Measurements from ENCODE around the gene PPM1F. TPM values are rescaled to one million over a fixed set of nuclear protein-coding genes. Genes with fewer than 3 reads are reported as not detected.

Gene PPM1F
- total and polyA plus RNA-seq, 4 donors, result 1.8 to 15.5 (median 8.9) TPM

- no peak overlapping the region for H3K9ac ChIP-seq (ENCODE audit: low read depth in 1 of 2, low read length in 2 of 2)
- peaks cover 0 to 4% (median 0%) of the 10 kb centered on the region in 4 donors for H3K36me3 ChIP-seq (ENCODE audit: control insufficient read depth in 4 of 4, insufficient read depth in 3 of 4, low read depth in 1 of 4, low read length in 3 of 4)
- H3K4me3 ChIP-seq (ENCODE audit: low read depth in 1 of 3, low read length in 3 of 3), result no peak overlapping the region
- WGBS, result 87% methylated on average over 7 of the region's 7 CpGs
- no peak for DNase-seq (ENCODE audit: low spot score)
- H3K9me3 ChIP-seq (ENCODE audit: control insufficient read depth in 4 of 4, low read length in 3 of 4), result no peaks in the 10 kb centered on the region
- no peak for TF ChIP-seq RXRA (IDR thresholded peaks at IDR 0.05)
- no peak for TF ChIP-seq EGR1 (IDR thresholded peaks at IDR 0.05; ENCODE audit: low read depth in 2 of 2)
- no peak for TF ChIP-seq SP1 (IDR thresholded peaks at IDR 0.05)
- TF ChIP-seq ZBTB33 (IDR thresholded peaks at IDR 0.05), result no peak
- no peak for TF ChIP-seq CTCF (IDR thresholded peaks at IDR 0.05; ENCODE audit: low read depth, low read length, missing input control)
- H3K27me3 ChIP-seq (ENCODE audit: control insufficient read depth in 4 of 4, insufficient read depth in 4 of 4, low read length in 3 of 4), result no peaks in the 10 kb centered on the region
- no peak overlapping the region for H3K27ac ChIP-seq (ENCODE audit: low read depth in 1 of 2, low read length in 2 of 2)
- peaks cover 1 to 19% (median 12%) of the 10 kb centered on the region in 4 donors for H3K4me1 ChIP-seq (ENCODE audit: control insufficient read depth in 4 of 4, insufficient read depth in 4 of 4, low read length in 3 of 4)
These were observed 27.9 kb upstream of the PPM1F start for GRCh38 chr22:21980547-21980946.

GRCh38 chr22:21978564-21979386, 26.1 kb upstream of the PPM1F start:
- peaks cover 2 to 21% (median 11%) of the 10 kb centered on the region in 4 donors for H3K36me3 ChIP-seq (ENCODE audit: control insufficient read depth in 4 of 4, insufficient read depth in 3 of 4, low read depth in 1 of 4, low read length in 3 of 4)
- H3K27me3 ChIP-seq (ENCODE audit: control insufficient read depth in 4 of 4, insufficient read depth in 4 of 4, low read length in 3 of 4), result no peaks in the 10 kb centered on the region
- DNase-seq (ENCODE audit: low spot score), result no peak
- TF ChIP-seq RXRA (IDR thresholded peaks at IDR 0.05), result no peak
- TF ChIP-seq FOXA1 (IDR thresholded peaks at IDR 0.05), result no peak
- no peak for TF ChIP-seq RAD21 (IDR thresholded peaks at IDR 0.05)
- TF ChIP-seq EGR1 (IDR thresholded peaks at IDR 0.05; ENCODE audit: low read depth in 2 of 2), result no peak
- no peak for TF ChIP-seq JUND (IDR thresholded peaks at IDR 0.05)
- TF ChIP-seq REST (IDR thresholded peaks at IDR 0.05), result no peak
- no peak overlapping the region for H3K4me3 ChIP-seq (ENCODE audit: low read depth in 1 of 3, low read length in 3 of 3)
- H3K9me3 ChIP-seq (ENCODE audit: control insufficient read depth in 4 of 4, low read length in 3 of 4), result no peaks in the 10 kb centered on the region
- no peak overlapping the region for H3K9ac ChIP-seq (ENCODE audit: low read depth in 1 of 2, low read length in 2 of 2)
- 85% methylated on average over 11 of the region's 11 CpGs for WGBS
- peaks cover 1 to 19% (median 12%) of the 10 kb centered on the region in 4 donors for H3K4me1 ChIP-seq (ENCODE audit: control insufficient read depth in 4 of 4, insufficient read depth in 4 of 4, low read length in 3 of 4)
- H3K27ac ChIP-seq (ENCODE audit: low read depth in 1 of 2, low read length in 2 of 2), result no peak overlapping the region

Data from liver (tissue), 9 donors.